ENCODE data around the gene OR4K13. TPM values are rescaled to one million over a fixed set of nuclear protein-coding genes. Genes with fewer than 3 reads are reported as not detected.

The OR4K13 gene
- total RNA-seq, 5 donors from 2014 or later (not counting 1 experiment from before 2014, with no cell fraction given): not detected

- H3K27me3 ChIP-seq (replicated peaks in 1 of 2; ENCODE audit: control insufficient read depth in 2 of 2, extremely low read depth in 1 of 2, insufficient read depth in 2 of 2, low read length in 1 of 2): no peaks in the 10 kb centered on the region
- DNase-seq: no peak
- peaks cover 6% of the 10 kb centered on the region for H3K9me3 ChIP-seq
- Mint-ChIP-seq H3K9me3 (peaks cover 4 to 15% (median 14%) of the 10 kb centered on the region in 3 donors), H3K27ac (no peak overlapping the region), H3K27me3 (peaks cover 2 to 3% of the 10 kb centered on the region in 2 donors), H3K4me1 (no peaks in the 10 kb centered on the region), H3K36me3 (no peaks in the 10 kb centered on the region), H3K4me3 (no peak overlapping the region)
- ChIA-PET CTCF (no interaction called here), POLR2A (no interaction called here)
- no peaks in the 10 kb centered on the region for H3K4me1 ChIP-seq (ENCODE audit: control insufficient read depth in 1 of 2, extremely low read depth in 1 of 2, insufficient read depth in 2 of 2, low read length in 2 of 2)
- no peak overlapping the region for H3K4me3 ChIP-seq (ENCODE audit: control insufficient read depth in 1 of 2, extremely low read depth in 1 of 2, low read length in 1 of 2)
- no peaks in the 10 kb centered on the region for H3K36me3 ChIP-seq (ENCODE audit: control insufficient read depth in 2 of 2, extremely low read depth in 1 of 2, insufficient read depth in 1 of 2, low read length in 1 of 2)
- ATAC-seq (replicated peaks in 1 of 4): no peak
- H3K27ac ChIP-seq (ENCODE audit: low read length): no peak overlapping the region
These were observed 27.7 kb downstream of the OR4K13 start for GRCh38 chr14:20008156-20008555.

- CTCF ChIA-PET: no interaction called here
- Histone ChIP-seq H3K9me3 (peaks cover 2% of the 10 kb centered on the region), H3K4me1 (ENCODE audit: control insufficient read depth in 1 of 2, extremely low read depth in 1 of 2, insufficient read depth in 2 of 2, low read length in 2 of 2) (no peaks in the 10 kb centered on the region), H3K36me3 (ENCODE audit: control insufficient read depth in 2 of 2, extremely low read depth in 1 of 2, insufficient read depth in 1 of 2, low read length in 1 of 2) (no peaks in the 10 kb centered on the region), H3K27me3 (replicated peaks in 1 of 2; ENCODE audit: control insufficient read depth in 2 of 2, extremely low read depth in 1 of 2, insufficient read depth in 2 of 2, low read length in 1 of 2) (no peaks in the 10 kb centered on the region), H3K27ac (ENCODE audit: low read length) (no peak overlapping the region), H3K4me3 (ENCODE audit: control insufficient read depth in 1 of 2, extremely low read depth in 1 of 2, low read length in 1 of 2) (no peak overlapping the region)
- H3K4me3 Mint-ChIP-seq: no peak overlapping the region
- H3K36me3 Mint-ChIP-seq: no peaks in the 10 kb centered on the region
- H3K27me3 Mint-ChIP-seq: peaks cover 2 to 6% of the 10 kb centered on the region in 2 donors
- DNase-seq: no peak
- WGBS (ENCODE audit: insufficient coverage): 70% methylated on average over 4 of the region's 7 CpGs
- peaks cover 0 to 5% (median 4%) of the 10 kb centered on the region in 3 donors for H3K9me3 Mint-ChIP-seq
- POLR2A ChIA-PET: no interaction called here
- no peaks in the 10 kb centered on the region for H3K4me1 Mint-ChIP-seq
- no peak for ATAC-seq (replicated peaks in 1 of 4)
- H3K27ac Mint-ChIP-seq: no peak overlapping the region
These were observed 33.5 kb downstream of the OR4K13 start for GRCh38 chr14:20002319-20002718.

- H3K4me1 ChIP-seq (ENCODE audit: control insufficient read depth in 1 of 2, extremely low read depth in 1 of 2, insufficient read depth in 2 of 2, low read length in 2 of 2): no peaks in the 10 kb centered on the region
- peaks cover 0 to 5% (median 4%) of the 10 kb centered on the region in 3 donors for H3K9me3 Mint-ChIP-seq
- H3K4me1 Mint-ChIP-seq: no peaks in the 10 kb centered on the region
- H3K36me3 Mint-ChIP-seq: no peaks in the 10 kb centered on the region
- H3K9me3 ChIP-seq: no peaks in the 10 kb centered on the region
- H3K36me3 ChIP-seq (ENCODE audit: control insufficient read depth in 2 of 2, extremely low read depth in 1 of 2, insufficient read depth in 1 of 2, low read length in 1 of 2): no peaks in the 10 kb centered on the region
- no peak within 1 kb of the TSS for H3K27ac ChIP-seq (ENCODE audit: low read length)
- no peak for DNase-seq
- no peaks in the 10 kb centered on the region for H3K27me3 ChIP-seq (replicated peaks in 1 of 2; ENCODE audit: control insufficient read depth in 2 of 2, extremely low read depth in 1 of 2, insufficient read depth in 2 of 2, low read length in 1 of 2)
- peaks cover 2 to 6% of the 10 kb centered on the region in 2 donors for H3K27me3 Mint-ChIP-seq
- H3K4me3 Mint-ChIP-seq: no peak within 1 kb of the TSS
- no peak for ATAC-seq (replicated peaks in 1 of 4)
- ChIA-PET POLR2A (no interaction called here), CTCF (interaction anchor here in 1 of 2 donors (0.5 kb wide), 1 partner anchor 1461 kb away, joined by 5 read pairs; no protein-coding TSS in a partner anchor)
- no peak within 1 kb of the TSS for H3K4me3 ChIP-seq (ENCODE audit: control insufficient read depth in 1 of 2, extremely low read depth in 1 of 2, low read length in 1 of 2)
- H3K27ac Mint-ChIP-seq: no peak within 1 kb of the TSS
These were observed 34.0 kb downstream of the OR4K13 start, which contains the start of gene OR4Q2 for GRCh38 chr14:20001863-20002262. Gene OR4Q2, plus strand, starts transcription at chr14:20002163.

GRCh38 chr14:19993438-19993837 is 42.4 kb downstream of the OR4K13 start:
- ATAC-seq (replicated peaks in 1 of 4): no peak
- WGBS (ENCODE audit: insufficient coverage): 43% methylated on average over 1 of the region's 2 CpGs

More at GRCh38 chr14:19993438-19993837, 42.4 kb downstream of the OR4K13 start:
- peaks cover 0 to 2% of the 10 kb centered on the region in 2 experiments for H3K27me3 ChIP-seq (replicated peaks in 1 of 2; ENCODE audit: control insufficient read depth in 2 of 2, extremely low read depth in 1 of 2, insufficient read depth in 2 of 2, low read length in 1 of 2)
- no peak overlapping the region for H3K4me3 ChIP-seq (ENCODE audit: control insufficient read depth in 1 of 2, extremely low read depth in 1 of 2, low read length in 1 of 2)
- no peak for DNase-seq
- Mint-ChIP-seq H3K36me3 (no peaks in the 10 kb centered on the region), H3K4me3 (no peak overlapping the region), H3K27ac (no peak overlapping the region), H3K4me1 (no peaks in the 10 kb centered on the region), H3K9me3 (peaks cover 7 to 21% (median 8%) of the 10 kb centered on the region in 3 donors), H3K27me3 (no peaks in the 10 kb centered on the region)
- H3K36me3 ChIP-seq (ENCODE audit: control insufficient read depth in 2 of 2, extremely low read depth in 1 of 2, insufficient read depth in 1 of 2, low read length in 1 of 2): no peaks in the 10 kb centered on the region
- no peak overlapping the region for H3K27ac ChIP-seq (ENCODE audit: low read length)
- ChIA-PET POLR2A (no interaction called here), CTCF (no interaction called here)
- no peaks in the 10 kb centered on the region for H3K9me3 ChIP-seq
- no peaks in the 10 kb centered on the region for H3K4me1 ChIP-seq (ENCODE audit: control insufficient read depth in 1 of 2, extremely low read depth in 1 of 2, insufficient read depth in 2 of 2, low read length in 2 of 2)

Other genes starting within 250 kb of the OR4K13 start
- not detected for gene OR4N2, start 232.3 kb downstream of the OR4K13 start, total RNA-seq
- not detected for gene OR4K2, start 160.9 kb downstream of the OR4K13 start, total RNA-seq
- not detected for gene OR4K5, start 115.4 kb downstream of the OR4K13 start, total RNA-seq
- not detected for gene OR4K1, start 105.1 kb downstream of the OR4K13 start, total RNA-seq
- gene OR4K15, start 60.4 kb downstream of the OR4K13 start, total RNA-seq: not detected
- gene OR4Q2, start 33.9 kb downstream of the OR4K13 start, total RNA-seq: not detected
- gene OR4K14, start 16.7 kb downstream of the OR4K13 start, total RNA-seq: not detected
- not detected for gene OR4L1, start 24.0 kb upstream of the OR4K13 start, total RNA-seq
- not detected for gene OR4K17, start 74.7 kb upstream of the OR4K13 start, total RNA-seq
- gene OR4N5, start 102.8 kb upstream of the OR4K13 start, total RNA-seq: not detected
- not detected for gene OR11G2, start 154.9 kb upstream of the OR4K13 start, total RNA-seq
- not detected for gene OR11H6, start 187.7 kb upstream of the OR4K13 start, total RNA-seq
- not detected for gene OR11H7, start 192.9 kb upstream of the OR4K13 start, total RNA-seq
- gene OR11H4, start 203.2 kb upstream of the OR4K13 start, total RNA-seq: not detected

Data from T-cell (primary cell).